NCI-H2196 (cell line): Measurements from ENCODE around the gene TMPRSS6.

Source experiments
- DNase-seq: peaks from one replicate; lab custom pipeline; 2025; ENCODE audit not compliant: unreplicated experiment; lab: John Stamatoyannopoulos, UW

Gene TMPRSS6

GRCh38 chr22:37118083-37118482 is 8.6 kb upstream of the TMPRSS6 start:
- DNase-seq, result no peak

DNA sequence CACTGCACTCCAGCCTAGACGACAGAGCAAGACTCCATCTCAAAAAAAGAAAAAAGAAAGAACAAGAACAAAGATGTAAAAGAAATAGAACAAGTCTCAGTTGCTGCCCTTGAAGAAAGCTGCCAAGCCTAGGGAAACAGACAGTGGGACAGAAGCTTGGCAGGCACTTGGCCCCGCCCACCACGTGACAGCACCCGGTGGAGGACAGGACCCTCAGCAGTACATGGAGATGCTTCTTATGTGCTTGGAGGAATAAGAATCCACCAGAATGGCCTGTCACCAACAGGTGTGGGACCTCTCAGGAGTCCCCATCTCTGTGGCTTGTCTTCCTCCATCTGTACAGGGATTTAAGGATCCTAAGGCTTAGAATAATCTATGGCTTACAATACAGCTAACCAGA is 7.6 kb upstream of the TMPRSS6 start:
- DNase-seq, result no peak

GRCh38 chr22:37115032-37115431 is 5.5 kb upstream of the TMPRSS6 start:
- DNase-seq, result no peak

DNA sequence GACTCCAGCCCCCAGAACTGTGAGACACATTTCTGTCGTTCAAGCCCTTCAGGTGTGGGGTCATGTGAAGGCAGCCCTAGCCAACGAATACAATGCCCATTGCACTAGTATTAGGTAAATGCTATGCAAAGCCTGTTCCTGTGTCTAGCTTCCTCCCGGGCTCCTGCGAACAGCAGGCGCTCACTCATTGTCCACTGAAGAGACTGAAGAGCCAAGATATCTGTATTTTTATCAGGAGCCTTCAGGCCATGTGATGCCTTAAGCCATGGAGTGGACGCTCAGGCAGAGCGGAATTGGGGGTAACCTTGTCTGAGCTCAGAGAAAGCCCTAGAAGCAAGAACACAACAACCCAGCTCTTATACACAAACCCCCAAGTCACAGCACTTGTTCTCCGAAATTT is 4.2 kb upstream of the TMPRSS6 start:
- DNase-seq, result no peak

GRCh38 chr22:37112084-37112728 is 2.7 kb upstream of the TMPRSS6 start:
- no peak for DNase-seq

DNA sequence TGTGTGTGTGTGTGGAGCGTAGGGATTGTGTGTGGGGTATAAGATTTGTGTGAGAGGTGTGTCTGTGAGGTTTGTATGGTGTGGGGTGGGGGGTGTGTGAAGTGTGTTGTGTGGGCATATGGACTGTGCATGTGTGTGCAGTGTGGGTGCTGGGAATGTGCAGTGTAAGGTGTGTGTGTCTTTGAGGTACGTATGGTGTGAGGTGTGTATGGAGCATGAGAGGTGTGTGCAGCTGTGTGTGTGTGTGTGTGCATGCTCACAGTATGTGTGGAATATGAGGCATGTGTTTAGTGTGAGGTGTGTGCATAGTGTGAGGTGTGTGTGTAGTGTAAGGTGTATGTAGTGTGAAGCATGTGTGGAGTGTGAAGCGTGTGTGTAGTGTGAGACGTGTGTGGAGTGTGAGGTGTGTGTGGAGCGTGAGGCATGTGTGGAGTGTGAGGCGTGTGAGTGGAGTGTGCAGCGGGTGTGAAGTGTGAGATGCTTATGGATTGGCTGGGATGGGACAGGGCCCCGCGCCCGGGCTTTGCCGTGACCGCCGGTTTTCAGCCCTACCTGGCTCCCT is 1.7 kb upstream of the TMPRSS6 start:
- no peak for DNase-seq

DNA sequence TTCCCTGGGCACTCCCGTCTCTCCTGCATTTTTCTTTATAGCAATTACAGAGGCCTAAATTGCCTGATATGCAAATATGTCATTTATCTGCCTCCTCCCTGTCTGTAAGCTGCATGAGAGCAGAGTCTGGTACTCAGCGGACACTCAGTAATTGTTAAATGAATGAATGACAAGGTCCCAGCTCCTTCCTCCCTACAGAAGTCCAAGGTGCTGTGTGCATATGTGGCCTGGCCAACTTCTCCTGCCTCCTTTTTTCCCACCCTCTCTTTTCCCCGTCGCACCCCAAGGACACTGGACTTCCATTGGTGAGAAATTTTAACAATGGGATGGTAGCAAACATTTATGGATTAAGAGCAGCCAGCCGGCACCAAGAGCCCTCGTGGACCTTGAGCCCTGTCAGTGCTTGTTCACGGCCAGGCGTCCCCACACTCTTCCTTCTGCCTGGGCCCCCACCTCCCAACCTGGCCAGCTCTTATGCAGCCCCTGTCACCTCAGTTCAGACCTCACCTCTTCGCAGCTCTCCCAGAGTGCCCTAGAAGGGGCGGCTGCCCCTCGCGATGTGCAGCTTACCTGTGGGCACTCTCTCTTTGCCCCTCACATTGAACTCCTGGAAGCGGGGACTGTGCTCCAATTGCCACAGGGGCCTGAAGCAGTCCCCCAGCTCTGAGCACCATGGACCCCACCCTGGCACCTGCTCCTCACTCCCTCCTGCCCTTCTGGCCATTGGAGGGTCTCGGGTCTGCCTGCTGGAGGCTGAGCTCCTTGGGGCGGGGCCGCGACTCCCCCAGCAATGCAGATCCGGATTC is 1.5 kb downstream of the TMPRSS6 start:
- DNase-seq, result no peak

DNA sequence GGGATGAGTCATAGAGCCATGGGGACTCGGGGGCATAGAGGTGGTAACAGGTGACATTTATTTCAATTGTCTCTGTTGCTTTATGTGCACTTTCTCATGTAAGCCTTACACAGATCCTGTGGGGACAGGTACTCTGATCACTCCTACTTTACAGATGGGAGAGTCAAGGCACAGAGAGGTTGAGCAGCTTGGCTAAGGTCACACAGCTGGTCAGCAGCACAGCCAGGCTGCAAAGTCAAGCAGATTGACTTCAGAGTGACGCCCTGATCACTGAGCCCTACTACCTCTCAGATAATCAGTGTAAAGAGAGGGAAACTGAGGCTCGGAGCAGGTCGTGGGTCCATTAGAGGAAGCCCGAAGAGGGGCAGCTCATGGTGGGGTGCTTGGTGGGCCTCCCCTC is 3.5 kb downstream of the TMPRSS6 start:
- no peak for DNase-seq

DNA sequence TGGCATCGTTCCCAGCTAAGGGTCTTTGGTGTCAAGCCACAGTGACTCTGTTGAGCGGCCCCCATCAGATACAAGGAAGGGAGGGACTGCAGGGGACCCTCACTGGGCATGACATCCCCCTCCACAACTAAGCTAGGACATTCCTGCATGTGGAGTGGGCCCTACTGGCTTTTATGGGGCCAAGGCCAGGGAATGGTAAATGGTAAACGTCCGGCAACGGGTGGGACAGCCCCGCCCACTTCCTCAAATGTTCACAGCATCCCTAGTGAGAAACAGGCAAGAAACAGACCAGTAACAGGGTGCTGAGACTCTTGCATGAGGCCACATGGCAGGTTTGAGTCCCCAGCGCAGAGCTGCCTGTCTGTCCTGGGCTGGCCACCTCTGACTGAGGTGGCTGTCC is 4.4 kb downstream of the TMPRSS6 start:
- DNase-seq, result no peak

DNA sequence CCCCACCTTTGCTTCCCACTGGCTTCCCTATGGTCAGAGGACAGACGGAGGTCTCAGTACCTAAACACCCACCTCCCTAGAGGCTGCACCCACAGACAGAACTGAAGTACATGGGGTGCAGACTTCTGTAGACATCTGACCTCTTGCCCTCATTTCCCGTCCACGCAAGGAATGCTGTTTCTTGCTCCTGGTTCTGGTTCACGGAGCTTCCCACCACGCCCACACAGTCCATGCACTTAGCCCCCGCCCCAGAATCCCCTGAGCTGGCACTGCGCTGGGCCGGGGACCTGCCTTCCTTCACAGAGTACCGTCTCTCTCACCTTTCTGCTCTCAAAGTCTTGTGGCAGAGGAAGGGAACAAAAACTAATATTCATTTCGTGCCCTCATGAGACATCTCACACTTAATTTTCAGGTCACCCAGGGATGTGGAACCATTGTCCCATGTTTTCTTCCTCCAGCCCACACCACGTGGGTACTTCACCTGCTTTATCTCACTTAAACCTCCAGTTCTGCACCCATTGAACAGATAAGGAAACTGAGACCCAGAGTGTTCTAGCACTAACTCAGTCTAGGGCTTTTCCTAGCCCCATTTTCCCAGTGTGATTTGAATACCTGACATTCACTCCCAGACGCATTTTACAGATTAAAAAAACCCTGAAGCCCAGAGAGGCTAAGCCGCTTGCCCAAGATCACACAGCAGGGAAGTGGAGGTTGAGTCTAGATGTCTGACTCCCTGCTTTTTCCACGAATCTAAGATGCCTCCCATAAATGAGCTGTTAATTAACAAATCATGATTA is 5.7 kb downstream of the TMPRSS6 start:
- no peak for DNase-seq

- no peak for DNase-seq
Measured at GRCh38 chr22:37103151-37103550, 6.4 kb downstream of the TMPRSS6 start.

GRCh38 chr22:37101311-37102066 is 8.0 kb downstream of the TMPRSS6 start:
- no peak for DNase-seq

DNA sequence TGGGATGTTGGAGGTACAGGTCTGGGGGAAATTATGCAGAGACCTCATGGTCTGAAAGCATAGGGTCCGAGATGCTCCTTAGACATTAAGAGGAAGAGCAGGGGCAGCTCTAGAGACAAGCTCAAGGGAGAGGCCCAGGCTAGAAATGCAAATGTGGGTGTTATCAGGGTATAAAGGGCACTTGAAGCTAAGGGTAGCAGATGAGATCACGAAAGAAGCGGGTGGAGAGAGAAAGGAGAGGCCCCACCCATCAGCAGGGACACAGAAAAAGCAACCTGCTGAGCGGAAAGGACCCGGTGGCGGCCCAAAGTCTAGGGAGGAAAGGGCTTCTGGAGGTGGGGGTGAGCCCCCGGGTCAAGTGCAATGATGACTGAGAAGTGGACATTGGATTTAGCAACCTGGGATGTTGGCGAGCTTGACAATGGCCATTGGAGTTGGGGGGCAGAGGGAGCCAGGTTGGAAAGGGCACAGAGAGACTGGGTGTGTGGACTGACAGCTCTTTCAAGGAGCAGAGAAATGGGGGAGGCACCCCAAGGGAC is 8.9 kb downstream of the TMPRSS6 start:
- DNase-seq, result no peak

- peak; percentile 55 for DNase-seq
Measured at GRCh38 chr22:37098976-37099591, 10.4 kb downstream of the TMPRSS6 start.

DNA sequence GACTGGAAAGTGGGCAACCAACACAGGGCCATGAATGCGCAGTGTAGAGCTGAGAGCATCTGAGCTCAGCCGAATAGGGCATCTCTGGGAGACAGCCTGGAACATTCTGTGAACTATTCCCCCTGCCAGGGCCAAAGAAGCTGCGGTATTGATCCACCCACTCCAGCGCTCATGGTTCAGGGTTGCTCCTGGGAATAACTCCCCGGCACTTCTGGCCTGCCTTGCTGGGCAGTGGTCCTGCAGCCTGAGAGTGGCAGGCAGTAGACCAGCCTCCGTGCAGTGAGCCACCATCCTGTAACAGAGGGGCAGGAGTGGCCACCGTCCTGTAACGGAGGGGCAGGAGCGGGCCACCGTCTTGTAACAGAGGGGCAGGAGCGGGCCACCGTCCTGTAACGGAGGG is 12.2 kb downstream of the TMPRSS6 start:
- DNase-seq, result no peak

DNA sequence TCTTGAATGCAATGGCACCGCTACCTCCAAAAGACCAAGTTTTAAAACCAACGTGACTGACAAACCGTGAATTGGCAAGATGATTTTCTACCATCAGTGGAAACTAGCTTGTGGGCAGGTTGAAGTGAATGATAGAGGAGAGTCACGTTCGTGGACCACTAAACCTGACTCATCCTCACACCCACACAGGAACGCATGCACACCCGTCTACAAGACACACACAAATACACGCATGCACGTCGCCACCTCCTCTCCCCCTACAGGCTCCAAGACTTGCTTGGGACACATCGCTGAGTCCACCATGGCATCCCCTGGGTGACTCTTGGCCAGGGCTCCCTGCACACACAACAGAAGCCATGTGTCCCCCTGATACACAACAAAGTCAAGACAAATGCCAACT is 14.4 kb downstream of the TMPRSS6 start:
- no peak for DNase-seq

DNA sequence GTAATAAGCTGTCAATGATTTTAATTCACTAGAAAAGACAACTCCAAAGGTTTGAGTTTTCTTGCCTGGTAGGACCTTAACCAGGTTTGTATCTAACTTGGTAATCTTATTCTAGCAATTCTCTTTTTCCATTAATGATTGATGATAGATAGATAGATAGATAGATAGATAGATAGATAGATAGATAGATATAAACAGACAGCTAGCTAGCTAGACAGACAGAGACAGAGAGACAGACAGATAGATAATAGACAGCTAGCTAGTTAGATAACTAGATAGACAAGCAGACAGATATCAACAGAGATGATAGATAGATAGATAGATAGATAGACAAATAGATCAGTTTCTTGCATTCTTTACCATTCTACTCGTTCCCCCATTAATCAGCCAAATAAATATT is 15.3 kb downstream of the TMPRSS6 start:
- DNase-seq, result no peak

DNA sequence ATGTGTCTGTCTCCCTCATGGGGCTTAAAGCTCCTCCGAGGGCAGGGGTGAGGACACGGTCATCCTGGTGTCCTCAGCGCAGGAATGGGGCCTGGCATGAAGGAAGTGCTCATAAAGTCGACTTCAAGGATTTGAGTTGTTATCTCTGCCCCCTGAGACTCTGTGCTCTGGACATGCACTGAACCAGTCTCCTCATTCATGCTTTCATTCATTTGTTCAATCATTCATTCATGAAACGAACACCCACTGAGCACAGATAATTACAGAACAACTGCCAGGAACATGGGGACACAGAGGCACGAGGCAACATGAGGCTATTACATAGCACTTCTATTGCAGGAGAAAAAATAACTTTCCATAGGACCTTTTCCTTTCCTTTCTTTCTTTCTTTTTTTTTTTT is 16.5 kb downstream of the TMPRSS6 start:
- no peak for DNase-seq

GRCh38 chr22:37091994-37092393 is 17.5 kb downstream of the TMPRSS6 start:
- DNase-seq, result no peak
